Hepatocyte (in vitro differentiated cells): Measurements from ENCODE around the gene CLBA1.
"Not testable (repeated sequence)": the region's sequence is repeated elsewhere in the genome, so short reads cannot be mapped to it uniquely, and the experiment has no call there.

ENCODE experiments used
- EZH2 ChIP-seq: fragments of 200-600 bp; sonication (generic); IDR thresholded peaks from 2 replicates; pipeline ENCODE4 v1.6.1; 2016; ENCODE audit warnings: antibody characterized with exemption, mild to moderate bottlenecking, borderline replicate concordance
- TF ChIP-seq, protein P1 (sequence below): fragments of 200-600 bp; sonication (generic); IDR thresholded peaks from 2 replicates; pipeline ENCODE4 v1.5.1; 2016; ENCODE audit warnings: antibody characterized with exemption, mild to moderate bottlenecking; ENCODE audit not compliant: poor library complexity

DNA sequence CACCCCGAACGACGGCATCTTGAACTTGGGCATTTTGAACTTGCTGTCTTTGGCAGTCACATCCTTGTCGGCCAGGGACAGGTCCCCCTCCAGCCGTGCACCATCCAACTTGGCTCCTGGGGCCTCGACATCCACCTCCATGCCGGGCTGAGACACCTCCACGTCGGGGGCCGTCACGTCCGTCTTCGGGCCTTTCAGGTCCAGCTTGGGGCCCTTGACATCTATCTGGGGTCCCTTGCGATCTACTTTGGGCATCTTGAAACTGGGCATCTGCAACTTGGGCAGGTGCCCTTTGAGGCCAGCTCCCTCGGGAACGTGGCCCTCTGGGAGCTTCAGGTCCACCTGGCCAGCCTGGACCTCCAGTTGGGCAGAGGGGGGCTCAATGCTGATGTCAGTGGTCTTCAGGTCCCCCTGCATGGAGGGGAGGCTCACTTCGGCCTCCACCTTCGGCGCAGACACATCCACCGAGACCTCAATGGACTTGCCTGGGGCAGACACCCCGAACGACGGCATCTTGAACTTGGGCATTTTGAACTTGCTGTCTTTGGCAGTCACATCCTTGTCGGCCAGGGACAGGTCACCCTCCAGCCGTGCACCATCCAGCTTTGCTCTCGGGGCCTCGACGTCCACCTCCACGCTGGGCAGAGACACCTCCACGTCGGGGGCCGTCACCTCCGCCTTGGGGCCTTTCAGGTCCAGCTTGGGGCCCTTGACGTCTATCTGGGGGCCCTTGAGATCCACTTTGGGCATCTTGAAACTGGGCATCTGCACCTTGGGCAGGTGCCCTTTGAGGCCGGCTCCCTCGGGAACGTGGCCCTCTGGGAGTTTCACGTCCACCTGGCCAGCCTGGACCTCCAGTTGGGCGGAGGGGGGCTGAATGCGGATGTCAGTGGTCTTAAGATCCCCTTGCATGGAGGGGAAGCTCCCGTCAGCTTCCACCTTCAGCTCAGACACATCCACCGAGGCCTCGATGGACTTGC is 39.3 kb upstream of the CLBA1 start:
- TF ChIP-seq, protein P1, sequence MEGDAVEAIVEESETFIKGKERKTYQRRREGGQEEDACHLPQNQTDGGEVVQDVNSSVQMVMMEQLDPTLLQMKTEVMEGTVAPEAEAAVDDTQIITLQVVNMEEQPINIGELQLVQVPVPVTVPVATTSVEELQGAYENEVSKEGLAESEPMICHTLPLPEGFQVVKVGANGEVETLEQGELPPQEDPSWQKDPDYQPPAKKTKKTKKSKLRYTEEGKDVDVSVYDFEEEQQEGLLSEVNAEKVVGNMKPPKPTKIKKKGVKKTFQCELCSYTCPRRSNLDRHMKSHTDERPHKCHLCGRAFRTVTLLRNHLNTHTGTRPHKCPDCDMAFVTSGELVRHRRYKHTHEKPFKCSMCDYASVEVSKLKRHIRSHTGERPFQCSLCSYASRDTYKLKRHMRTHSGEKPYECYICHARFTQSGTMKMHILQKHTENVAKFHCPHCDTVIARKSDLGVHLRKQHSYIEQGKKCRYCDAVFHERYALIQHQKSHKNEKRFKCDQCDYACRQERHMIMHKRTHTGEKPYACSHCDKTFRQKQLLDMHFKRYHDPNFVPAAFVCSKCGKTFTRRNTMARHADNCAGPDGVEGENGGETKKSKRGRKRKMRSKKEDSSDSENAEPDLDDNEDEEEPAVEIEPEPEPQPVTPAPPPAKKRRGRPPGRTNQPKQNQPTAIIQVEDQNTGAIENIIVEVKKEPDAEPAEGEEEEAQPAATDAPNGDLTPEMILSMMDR = not testable (repeated sequence)
- TF ChIP-seq EZH2 = not testable (repeated sequence)
